HEK293 (cell line): ENCODE data around the gene NAPA.

Experiments
- CTCF ChIA-PET: fragments of 350-600 bp; formaldehyde crosslinking; extraction: SDS; loops from one replicate; lab custom pipeline; 2021; ENCODE audit warnings: antibody characterized with exemption; lab: Yijun Ruan, JAX
- POLR2A ChIA-PET: fragments of 300-600 bp; formaldehyde crosslinking; extraction: SDS; loops from one replicate; lab custom pipeline; 2020; ENCODE audit warnings: antibody characterized with exemption, inconsistent platforms; lab: Yijun Ruan, JAX
- H3K27ac ChIP-seq: fragments of 200-500 bp; sonication (Bioruptor generic); 2 replicates; pipeline ENCODE4 v1.5.1; 2014; ENCODE audit warnings: low read depth, low read length, control low read depth, inconsistent platforms; ENCODE audit errors: extremely low read depth
- H3K36me3 ChIP-seq, 2 experiments: fragments of 200-500 bp in 1 of 2; sonication (Bioruptor generic) in 1 of 2; 1 replicate in 1 of 2; 2 replicates in 1 of 2; pipeline ENCODE4 v1.5.1; 2014 to 2017; ENCODE audit warnings: inconsistent platforms in 2 of 2, low read length in 2 of 2; ENCODE audit not compliant: control insufficient read depth in 2 of 2, insufficient read depth in 1 of 2
- H3K4me1 ChIP-seq: fragments of 200-500 bp; sonication (Bioruptor generic); 2 replicates; pipeline ENCODE4 v1.5.1; 2014; ENCODE audit warnings: mild to moderate bottlenecking, low read length, inconsistent platforms; ENCODE audit not compliant: control insufficient read depth, insufficient read depth
- H3K4me3 ChIP-seq: 2 replicates; pipeline ENCODE4 v1.5.1; 2011; ENCODE audit warnings: low read depth, mild to moderate bottlenecking, control low read depth, low read length, moderate library complexity
- H3K9me3 ChIP-seq: fragments of 200-500 bp; sonication (Bioruptor generic); 2 replicates; pipeline ENCODE4 v1.5.1; 2014; ENCODE audit warnings: low read depth, low read length, inconsistent platforms; ENCODE audit not compliant: control insufficient read depth, insufficient read depth
- BCL11B ChIP-seq: fragments of 450-650 bp; formaldehyde crosslinking; IDR thresholded peaks from 2 replicates; pipeline ENCODE4 v1.5.1; 2016; ENCODE audit warnings: low read depth, missing biosample characterization, missing genetic modification characterization
- KLF9 ChIP-seq: fragments of 450-650 bp; formaldehyde crosslinking; IDR thresholded peaks from 2 replicates; pipeline ENCODE4 v1.5.1; 2016; ENCODE audit warnings: missing biosample characterization, missing genetic modification characterization, low read depth
- MEIS1 ChIP-seq: sonication (generic); formaldehyde crosslinking; IDR thresholded peaks from 2 replicates; pipeline ENCODE4 v1.8.1; 2022; ENCODE audit warnings: missing genetic modification reagents, mild to moderate bottlenecking, borderline replicate concordance
- OSR2 ChIP-seq: fragments of 450-650 bp; formaldehyde crosslinking; IDR thresholded peaks from 2 replicates; pipeline ENCODE4 v1.5.1; 2016; ENCODE audit warnings: missing biosample characterization, missing genetic modification characterization
- OVOL3 ChIP-seq: fragments of 450-650 bp; formaldehyde crosslinking; IDR thresholded peaks from 2 replicates; pipeline ENCODE4 v1.5.1; 2016; ENCODE audit warnings: missing biosample characterization, missing genetic modification characterization
- PRDM2 ChIP-seq: fragments of 450-650 bp; formaldehyde crosslinking; IDR thresholded peaks from 2 replicates; pipeline ENCODE4 v1.5.1; 2016; ENCODE audit warnings: missing biosample characterization, missing genetic modification characterization, borderline replicate concordance
- SCRT2 ChIP-seq: fragments of 450-650 bp; formaldehyde crosslinking; IDR thresholded peaks from 2 replicates; pipeline ENCODE4 v1.5.1; 2016; ENCODE audit warnings: missing biosample characterization, missing genetic modification characterization
- WT1 ChIP-seq: fragments of 450-650 bp; formaldehyde crosslinking; IDR thresholded peaks from 2 replicates; pipeline ENCODE4 v1.5.1; 2016; ENCODE audit warnings: missing biosample characterization, missing genetic modification characterization
- ZBTB17 ChIP-seq: fragments of 450-650 bp; formaldehyde crosslinking; IDR thresholded peaks from 2 replicates; pipeline ENCODE4 v1.5.1; 2016; ENCODE audit warnings: missing biosample characterization, missing genetic modification characterization
- ZNF184 ChIP-seq: fragments of 450-650 bp; IDR thresholded peaks from 2 replicates; pipeline ENCODE4 v1.5.1; 2018; ENCODE audit warnings: missing biosample characterization, mild to moderate bottlenecking, missing genetic modification characterization
- ZNF19 ChIP-seq: fragments of 450-650 bp; formaldehyde crosslinking; IDR thresholded peaks from 2 replicates; pipeline ENCODE4; 2016; ENCODE audit warnings: missing biosample characterization, missing genetic modification characterization, low read depth
- ZNF23 ChIP-seq: fragments of 450-650 bp; formaldehyde crosslinking; IDR thresholded peaks from 2 replicates; pipeline ENCODE4 v1.5.1; 2016; ENCODE audit warnings: missing biosample characterization, missing genetic modification characterization, borderline replicate concordance
- ZNF292 ChIP-seq: fragments of 450-650 bp; formaldehyde crosslinking; IDR thresholded peaks from 2 replicates; pipeline ENCODE4 v1.5.1; 2016; ENCODE audit warnings: low read depth, missing biosample characterization, missing genetic modification characterization, borderline replicate concordance
- ZNF311 ChIP-seq: fragments of 450-650 bp; formaldehyde crosslinking; IDR thresholded peaks from 2 replicates; pipeline ENCODE4 v1.5.1; 2017; ENCODE audit warnings: missing biosample characterization, missing genetic modification characterization, borderline replicate concordance
- ZNF37A ChIP-seq: fragments of 450-650 bp; IDR thresholded peaks from 2 replicates; pipeline ENCODE4 v1.5.1; 2018; ENCODE audit warnings: missing biosample characterization, missing genetic modification characterization
- ZNF549 ChIP-seq: fragments of 450-650 bp; IDR thresholded peaks from 2 replicates; pipeline ENCODE4 v1.5.1; 2018; ENCODE audit warnings: missing biosample characterization, missing genetic modification characterization, mild to moderate bottlenecking, inconsistent platforms, moderate library complexity
- ZNF623 ChIP-seq: fragments of 450-650 bp; formaldehyde crosslinking; IDR thresholded peaks from 2 replicates; pipeline ENCODE4 v1.5.1; 2016; ENCODE audit warnings: missing biosample characterization, missing genetic modification characterization
- ZNF670 ChIP-seq: fragments of 450-650 bp; formaldehyde crosslinking; IDR thresholded peaks from 2 replicates; pipeline ENCODE4 v1.5.1; 2016; ENCODE audit warnings: missing biosample characterization, missing genetic modification characterization, low read depth
- ZNF777 ChIP-seq: fragments of 450-650 bp; formaldehyde crosslinking; IDR thresholded peaks from 2 replicates; pipeline ENCODE4 v1.5.1; 2017; ENCODE audit warnings: missing biosample characterization, missing genetic modification characterization, borderline replicate concordance
- TF ChIP-seq, protein P1 (sequence below): fragments of 450-650 bp; formaldehyde crosslinking; IDR thresholded peaks from 2 replicates; pipeline ENCODE4 v1.5.1; 2017; ENCODE audit warnings: missing biosample characterization, missing genetic modification characterization

Gene NAPA

GRCh38 chr19:47547199-47547598 is 32.3 kb upstream of the NAPA start:
- POLR2A ChIA-PET, result interaction anchor here (0.6 kb wide), 1 partner anchor 11 kb away, joined by 3 read pairs; no protein-coding TSS in a partner anchor
- CTCF ChIA-PET, result interaction anchor here (0.5 kb wide), 1 partner anchor 199 kb away, joined by 4 read pairs; no protein-coding TSS in a partner anchor
- H3K9me3 ChIP-seq, result no peaks in the 10 kb centered on the region
- no peaks in the 10 kb centered on the region; a peak in 1 of 3 replicates for H3K36me3 ChIP-seq
- TF ChIP-seq ZNF37A (tag by site-specific recombination) (no peak), ZNF670 (tag by site-specific recombination) (no peak), MEIS1 (CRISPR knock-in tag) (no peak), ZNF184 (tag by site-specific recombination) (no peak), ZNF549 (no peak), ZNF311 (no peak), ZNF623 (tag by site-specific recombination) (no peak), ZBTB17 (tag by site-specific recombination) (no peak), WT1 (tag by site-specific recombination) (no peak), OSR2 (no peak), ZNF23 (no peak), ZNF777 (tag by site-specific recombination) (no peak), ZNF19 (no peak), OVOL3 (tag by site-specific recombination) (no peak), BCL11B (tag by site-specific recombination) (no peak), KLF9 (tag by site-specific recombination) (no peak), SCRT2 (no peak), ZNF292 (tag by site-specific recombination) (no peak), PRDM2 (tag by site-specific recombination) (no peak)
- TF ChIP-seq, protein P1, sequence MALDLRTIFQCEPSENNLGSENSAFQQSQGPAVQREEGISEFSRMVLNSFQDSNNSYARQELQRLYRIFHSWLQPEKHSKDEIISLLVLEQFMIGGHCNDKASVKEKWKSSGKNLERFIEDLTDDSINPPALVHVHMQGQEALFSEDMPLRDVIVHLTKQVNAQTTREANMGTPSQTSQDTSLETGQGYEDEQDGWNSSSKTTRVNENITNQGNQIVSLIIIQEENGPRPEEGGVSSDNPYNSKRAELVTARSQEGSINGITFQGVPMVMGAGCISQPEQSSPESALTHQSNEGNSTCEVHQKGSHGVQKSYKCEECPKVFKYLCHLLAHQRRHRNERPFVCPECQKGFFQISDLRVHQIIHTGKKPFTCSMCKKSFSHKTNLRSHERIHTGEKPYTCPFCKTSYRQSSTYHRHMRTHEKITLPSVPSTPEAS (tag by site-specific recombination), result no peak
- H3K4me3 ChIP-seq, result no peak overlapping the region
- H3K4me1 ChIP-seq, result no peaks in the 10 kb centered on the region
- no peak overlapping the region for H3K27ac ChIP-seq
